AG20443 (cell line): ENCODE results near the gene KCNMA1.
A peak's percentile ranks its signal among the peaks of the same experiment; 100 is the strongest.

Experiments used
- DNase-seq: peaks from one replicate; pipeline ENCODE4 v3.0.0; 2012; ENCODE audit warnings: low spot score, mixed read lengths

Gene KCNMA1

DNA sequence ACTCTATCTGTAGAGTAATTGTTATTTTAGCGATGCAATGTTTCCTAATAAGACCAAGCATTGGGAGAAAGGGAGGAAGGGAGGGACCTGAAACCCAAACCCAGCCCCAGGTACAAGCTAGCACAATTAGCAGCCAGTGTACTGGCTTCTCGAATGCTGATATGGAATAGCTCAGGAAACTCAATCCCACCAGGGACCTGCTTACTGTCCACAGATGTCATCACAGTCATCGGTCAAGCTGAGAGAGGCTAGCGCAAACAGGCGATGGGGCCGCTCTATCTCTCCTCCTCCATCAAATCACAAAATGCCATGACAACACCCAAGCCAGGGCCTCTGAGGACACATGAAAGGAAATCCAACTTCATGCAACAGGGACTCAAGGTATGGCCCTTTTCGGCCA lies 192.1 kb downstream of the KCNMA1 start:
- DNase-seq = no peak

DNA sequence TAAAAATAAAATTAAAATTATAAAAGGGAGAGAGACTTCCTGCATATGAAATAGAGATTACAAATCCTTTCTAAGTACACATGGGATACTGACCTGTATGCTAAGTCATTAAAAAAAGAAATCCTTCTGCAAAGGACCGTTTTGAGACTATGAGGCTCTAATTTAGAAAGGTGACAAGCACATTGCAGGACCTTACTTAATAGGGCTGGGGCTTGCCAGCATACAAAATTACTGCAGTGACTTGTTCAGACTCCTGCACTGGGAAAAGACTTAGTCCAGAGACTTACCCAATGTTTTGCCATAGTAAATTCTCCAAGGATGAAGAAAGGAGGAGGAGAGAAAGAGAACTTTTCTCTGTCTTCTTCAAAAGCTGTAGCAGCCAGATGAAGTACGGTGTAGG lies 193.6 kb downstream of the KCNMA1 start:
- no peak for DNase-seq

DNA sequence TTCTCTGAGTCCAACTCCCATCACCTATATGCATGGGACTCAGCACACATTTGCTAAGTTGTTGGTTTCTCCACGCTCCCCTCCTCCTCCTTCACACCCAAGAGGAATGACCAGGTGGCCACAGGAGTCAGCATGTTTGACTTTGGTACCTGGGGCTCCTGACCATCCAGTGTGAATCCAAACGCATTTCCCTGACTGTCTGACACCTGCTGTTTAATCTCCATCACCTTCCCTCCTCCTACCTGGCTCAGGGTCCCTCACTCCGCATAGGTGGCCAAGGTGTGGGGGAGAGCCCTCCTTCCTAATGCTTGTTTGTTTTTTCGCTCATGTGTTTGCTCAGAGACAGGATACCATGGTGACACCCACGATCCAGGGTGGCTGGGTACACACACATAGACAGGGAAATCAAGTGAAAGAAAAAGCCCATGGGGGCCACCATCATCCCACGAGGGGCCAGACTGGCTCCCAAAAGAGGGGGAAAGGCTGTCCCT lies 194.9 kb downstream of the KCNMA1 start:
- DNase-seq = no peak

DNA sequence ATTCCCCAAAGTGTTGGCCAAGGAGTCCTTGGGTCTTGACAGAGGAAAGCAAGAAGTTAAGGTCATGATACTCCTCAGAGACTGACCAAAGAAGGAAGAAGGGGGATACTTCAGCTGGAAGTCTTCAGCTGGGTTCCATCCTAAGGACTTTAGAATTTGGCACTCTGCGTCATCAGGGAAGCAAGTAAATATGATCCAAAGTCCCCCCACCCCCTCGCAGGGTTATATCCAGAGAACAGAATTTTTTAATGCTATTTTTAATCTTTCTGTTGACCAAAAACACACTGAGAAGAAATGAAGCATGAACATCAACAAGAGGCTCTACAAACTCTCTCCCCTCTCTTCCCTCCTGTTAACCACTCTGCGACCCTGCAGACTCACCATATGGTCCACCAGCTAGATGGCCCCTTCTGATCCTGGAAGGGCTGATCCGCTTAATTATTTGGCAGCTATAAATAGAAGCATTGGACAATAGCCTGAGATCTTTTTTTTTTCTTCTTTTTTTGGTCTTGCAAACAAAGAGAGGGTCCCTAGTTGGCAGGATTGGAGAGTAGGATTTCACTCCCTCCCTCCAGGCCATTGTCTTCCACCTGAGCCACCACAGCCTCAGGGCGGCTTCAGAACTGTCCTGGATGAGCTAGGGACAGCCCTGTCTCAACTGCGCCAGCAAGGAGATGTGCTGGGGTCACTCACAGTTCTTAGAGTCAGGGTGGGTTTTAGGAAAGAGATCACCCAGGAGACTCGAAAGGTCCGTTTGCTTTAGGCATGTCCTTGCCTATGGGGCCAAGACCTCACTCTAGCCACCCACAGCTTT lies 196.0 kb downstream of the KCNMA1 start:
- no peak for DNase-seq

DNA sequence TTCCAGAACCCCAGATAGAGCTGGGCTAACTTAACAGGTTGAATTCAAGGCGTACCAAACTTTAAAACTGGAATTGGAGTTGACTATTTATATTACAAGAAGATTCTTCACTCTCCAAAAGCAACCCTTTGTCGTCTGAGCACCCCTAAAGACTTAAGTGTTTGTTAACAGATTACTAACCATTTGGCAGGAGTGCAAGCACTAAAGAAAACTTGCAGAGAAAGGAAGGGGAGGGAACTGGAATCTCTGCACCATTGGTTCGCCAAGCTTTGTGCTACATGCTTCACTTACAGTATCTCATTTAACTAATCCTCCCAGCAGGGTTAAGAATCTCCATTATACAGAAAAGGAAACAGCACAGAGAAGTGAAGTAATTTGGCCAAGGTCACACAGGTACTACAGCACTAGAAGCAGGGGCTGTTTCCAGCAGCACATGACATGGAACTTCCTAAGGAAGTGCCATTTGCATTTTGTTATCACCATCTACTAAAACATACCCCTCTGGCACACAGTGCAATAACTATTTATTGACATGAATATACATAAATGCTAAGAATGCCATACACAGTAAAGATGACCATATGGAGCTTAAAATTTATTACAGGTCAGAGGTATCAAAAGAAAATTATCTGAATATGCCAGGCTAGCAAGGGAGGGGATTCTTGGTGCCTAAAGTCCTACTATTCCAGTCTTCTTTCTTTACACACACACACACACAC lies 201.2 kb downstream of the KCNMA1 start:
- no peak for DNase-seq

DNA sequence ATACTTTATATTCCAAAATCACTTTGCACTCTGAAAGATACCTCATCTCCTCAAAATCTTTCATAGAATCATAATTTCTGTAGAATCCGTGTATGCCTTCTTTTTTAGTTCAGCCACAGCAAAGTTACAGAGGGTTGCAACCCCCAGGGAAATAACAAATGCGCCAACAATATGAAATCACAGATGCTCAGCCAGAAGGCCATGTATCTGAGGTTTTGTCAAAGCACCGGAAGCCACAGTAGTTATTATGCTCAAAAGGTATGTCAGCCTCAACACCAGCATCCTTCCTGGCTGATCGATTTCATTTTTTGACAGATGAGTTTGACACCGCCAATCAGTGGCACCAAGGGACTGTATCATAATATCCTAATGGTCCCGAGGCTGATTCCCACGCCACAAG lies 204.1 kb downstream of the KCNMA1 start:
- no peak for DNase-seq

DNA sequence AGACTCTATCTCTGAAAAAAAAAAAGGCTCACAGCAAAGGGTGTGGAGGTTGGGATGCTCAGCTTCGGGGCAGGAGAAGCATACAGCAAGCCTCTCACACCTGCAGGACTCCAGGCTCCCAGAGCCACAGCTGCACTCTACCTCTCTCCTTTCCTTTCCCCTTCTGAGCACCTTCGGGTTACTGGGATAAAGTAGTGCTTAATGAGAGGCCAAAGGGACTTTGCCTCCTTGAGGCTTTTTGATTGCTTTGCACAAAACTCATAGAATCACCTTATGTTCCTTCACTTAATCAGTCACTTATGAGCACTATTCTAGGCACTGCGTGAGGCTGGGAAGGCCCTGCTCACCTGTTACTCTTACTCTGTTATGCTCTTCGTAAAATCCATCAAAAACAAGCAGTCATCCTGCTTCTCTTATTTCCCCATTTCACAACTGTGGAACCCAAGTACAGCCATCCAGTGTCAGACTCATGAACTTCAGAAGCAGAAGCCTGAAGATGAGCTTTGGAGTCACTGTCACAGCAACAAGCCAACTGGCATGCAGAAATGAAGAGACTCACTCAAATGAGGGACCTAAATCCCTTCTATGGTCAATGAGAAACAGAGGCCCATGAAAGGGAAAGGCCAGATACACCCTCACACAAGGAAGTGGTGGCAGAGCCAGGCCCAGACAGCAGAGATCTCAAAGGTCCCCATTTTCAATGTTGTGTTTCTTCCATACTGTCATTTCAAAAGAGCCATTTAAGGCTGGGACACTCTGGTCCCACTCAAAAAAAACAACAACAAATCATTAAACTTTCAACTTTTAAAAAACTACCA lies 205.4 kb downstream of the KCNMA1 start:
- DNase-seq = no peak

DNA sequence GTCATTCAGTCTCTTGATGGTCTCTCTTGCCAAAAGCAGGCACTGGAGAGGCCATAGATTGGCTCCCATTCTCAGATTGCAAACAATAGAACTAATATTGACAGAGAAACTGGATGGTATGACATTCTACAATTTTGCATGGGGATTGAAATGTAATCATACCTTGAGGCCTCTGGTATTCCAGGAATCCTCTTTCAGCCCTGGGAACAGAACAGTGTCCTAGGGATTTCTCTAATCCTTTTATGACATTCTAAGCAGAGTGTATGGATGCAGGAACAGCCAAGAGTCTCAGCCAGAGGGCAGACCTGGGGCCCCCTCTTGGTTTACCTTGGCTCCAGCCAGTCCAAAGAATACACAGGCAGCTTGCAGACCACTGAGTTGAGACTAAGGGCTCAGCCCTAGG lies 206.4 kb downstream of the KCNMA1 start:
- no peak for DNase-seq

DNA sequence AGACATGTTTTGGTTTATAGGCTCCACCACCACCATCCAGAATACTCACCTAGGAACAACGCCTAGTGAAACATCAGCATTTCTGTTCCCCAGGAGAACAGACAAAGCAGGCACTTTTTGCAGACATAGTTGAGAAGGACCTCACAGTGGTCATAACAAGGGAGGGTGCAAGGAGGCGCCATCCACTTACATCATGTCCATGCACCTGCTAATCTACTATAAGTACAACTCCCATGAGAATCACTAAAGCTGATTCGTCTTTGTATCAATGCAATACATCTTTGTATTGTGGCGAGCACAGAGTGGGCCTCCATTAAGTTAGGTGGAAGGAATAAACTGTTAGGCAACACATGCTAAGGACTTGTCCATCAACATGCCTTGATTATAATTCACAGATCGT lies 207.1 kb downstream of the KCNMA1 start:
- DNase-seq = no peak

DNA sequence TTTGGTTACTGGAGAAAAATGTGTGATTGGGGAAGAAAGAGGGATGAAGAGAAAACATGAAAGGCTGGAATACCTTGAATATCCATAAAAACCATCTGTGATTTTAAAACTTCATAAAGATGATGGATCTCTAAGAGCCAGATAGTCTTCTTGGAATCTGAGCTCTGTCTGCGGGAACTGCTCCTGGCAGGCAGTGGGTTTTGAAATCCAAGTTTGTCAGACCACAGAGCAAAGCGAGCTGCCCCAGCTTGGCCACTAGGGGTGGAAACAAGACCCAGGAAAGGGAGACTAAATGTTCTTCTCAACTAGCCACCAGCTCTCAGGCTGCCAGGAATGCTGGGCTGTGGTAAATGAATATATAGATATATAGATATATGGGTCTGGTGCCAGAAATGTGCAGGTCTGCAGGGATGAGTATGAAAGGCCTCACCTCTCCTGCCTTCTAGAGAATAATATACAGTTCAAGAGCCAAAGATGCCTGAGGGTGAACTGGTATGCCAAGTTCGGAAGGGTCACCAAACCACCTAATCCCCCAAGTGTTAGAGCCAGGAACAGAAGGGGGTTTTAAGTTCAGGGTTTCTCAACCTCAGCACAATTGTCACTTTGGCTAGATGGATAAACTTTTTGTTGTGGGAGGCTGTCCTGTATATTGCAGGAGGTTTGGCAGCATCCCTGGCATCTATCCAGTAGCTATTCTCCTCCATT lies 208.8 kb downstream of the KCNMA1 start:
- DNase-seq = peak; percentile 75

DNA sequence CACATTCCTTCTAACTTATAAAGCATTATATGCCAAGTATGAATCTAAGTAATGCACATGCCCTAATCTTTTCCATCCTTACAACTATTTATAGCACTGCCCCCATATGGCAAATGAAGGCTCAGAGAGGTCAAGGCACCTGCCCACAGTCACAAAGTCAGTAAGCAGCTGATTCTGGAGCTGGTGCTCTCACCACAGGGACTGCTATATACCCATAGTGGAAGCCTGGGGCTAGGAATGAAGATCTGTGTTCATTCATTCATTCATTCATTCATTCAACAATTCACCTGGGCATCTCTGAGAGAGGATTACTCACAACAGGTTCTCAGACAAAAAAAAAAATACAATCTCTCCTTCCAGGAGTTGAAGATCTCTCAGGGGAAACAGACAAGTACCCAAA lies 213.4 kb downstream of the KCNMA1 start:
- no peak for DNase-seq

DNA sequence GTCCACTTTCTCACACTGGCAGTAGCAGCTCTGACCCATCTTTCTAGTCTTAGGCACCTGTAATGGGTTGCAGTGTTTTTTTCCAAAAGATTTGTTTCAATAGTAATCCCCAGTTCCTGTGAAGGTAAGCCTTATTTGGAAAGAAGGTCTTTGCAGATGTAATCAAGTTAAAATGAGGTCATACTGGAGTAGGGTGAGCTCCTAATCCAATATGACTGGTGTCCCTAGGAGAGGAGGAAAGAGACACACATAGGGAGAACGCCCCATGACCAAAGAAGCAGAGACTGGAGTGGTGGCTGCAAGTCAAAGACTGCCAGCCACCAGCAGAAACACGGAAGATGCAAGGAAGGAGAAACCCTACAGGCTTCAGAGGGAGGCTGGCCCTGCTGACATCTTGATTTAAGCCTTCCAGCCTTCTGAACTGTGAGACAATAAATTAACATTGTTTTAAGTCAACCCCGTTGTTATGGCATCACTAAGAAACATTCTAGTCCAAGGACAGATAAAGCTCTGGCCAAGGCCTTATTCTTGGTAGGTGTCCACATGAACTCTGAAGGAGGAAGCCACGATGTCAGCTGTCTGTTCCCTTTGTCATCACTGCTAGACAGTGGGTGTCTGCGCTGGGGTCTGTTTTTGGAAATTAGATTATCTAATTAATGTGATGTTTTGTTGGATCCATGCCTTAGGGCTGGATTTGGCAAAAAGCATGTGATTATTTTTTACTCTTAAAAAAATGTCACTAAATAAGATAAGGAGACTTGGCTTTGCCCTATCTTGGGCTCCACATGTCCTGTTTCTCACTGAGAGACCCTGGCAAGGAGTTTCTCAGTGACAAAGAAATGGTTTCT lies 214.9 kb downstream of the KCNMA1 start:
- no peak for DNase-seq

DNA sequence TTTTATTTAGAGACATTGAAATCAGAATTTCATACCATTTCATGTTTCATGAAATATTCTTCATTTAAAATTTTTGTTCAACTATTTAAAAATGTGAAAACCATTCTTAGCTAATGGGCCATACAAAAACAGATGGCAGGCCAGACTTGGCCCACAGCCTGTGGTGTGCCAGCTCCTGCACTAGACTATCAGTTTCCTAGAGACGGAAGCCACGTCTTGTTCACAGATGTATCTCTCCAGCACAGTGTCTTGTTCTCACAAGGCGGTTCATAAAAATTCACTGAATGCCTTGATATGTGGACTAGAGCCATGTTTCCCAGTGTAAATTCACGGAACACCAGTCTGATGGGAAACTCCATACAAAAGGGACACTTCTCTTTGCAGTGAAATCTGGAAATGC lies 216.0 kb downstream of the KCNMA1 start:
- no peak for DNase-seq

DNA sequence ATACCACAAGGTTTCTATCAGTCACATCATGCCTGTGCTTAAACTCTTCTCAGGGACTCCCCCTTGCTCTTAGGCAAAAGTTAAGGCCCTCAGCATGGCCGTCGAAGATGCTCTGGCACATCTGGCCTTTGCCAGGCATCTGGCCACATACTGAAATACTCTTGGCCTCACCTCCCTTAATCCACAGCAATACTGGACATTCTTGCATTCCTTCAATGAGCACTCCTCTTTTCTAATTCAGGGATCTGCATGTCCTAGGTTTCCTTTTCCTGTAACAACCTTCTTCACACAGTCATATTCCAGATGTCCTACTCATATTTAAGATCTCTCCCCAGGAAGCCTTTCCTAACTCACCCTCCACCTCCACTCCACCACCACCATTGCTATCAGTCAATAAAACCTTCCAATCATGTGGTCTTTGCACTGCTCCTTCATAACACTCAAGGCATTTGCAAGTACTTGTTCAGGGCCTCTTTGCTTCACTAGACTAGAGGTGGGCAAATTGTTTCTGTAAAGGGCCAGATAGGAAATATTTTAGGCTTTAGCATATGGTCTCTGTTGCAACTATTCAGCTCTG lies 216.6 kb downstream of the KCNMA1 start:
- no peak for DNase-seq

DNA sequence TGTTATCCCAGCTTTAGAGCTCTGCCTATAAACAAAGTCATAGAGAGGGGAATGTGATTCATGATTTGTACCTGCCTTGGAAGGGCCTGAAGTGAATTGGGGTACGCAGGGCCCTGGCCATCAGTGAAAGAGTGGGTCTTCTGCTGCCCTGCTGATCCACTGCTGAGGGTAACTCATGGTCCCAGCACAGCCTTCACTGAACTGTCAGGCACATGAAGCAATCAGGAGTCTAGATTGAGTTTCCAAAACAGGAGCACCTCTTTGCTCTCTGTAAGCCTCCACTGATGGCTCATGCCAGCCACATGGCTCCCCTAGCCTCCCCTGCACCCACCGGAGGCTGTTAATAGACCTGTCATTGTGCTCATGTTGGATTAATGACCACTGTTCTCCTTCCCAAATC lies 217.6 kb downstream of the KCNMA1 start:
- no peak for DNase-seq

DNA sequence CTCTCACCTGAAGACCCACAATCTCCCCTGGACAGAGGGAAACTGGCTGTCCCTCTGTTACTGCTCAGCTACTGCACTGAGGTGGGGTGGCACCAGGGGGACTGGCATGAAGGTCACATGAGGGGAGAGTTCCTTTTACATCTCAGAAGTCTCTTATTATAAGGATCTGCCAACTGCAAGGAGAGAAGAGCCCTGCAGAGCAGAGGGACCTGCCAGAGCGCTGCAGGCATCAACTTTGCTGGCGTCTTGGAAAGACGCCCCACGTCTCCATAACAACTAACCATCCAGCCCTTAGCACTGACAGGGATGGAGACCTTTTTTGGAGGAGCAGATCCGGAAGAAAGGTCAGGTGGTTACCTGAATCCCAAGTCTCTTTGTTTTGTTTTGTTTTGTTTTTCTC lies 218.6 kb downstream of the KCNMA1 start:
- no peak for DNase-seq

DNA sequence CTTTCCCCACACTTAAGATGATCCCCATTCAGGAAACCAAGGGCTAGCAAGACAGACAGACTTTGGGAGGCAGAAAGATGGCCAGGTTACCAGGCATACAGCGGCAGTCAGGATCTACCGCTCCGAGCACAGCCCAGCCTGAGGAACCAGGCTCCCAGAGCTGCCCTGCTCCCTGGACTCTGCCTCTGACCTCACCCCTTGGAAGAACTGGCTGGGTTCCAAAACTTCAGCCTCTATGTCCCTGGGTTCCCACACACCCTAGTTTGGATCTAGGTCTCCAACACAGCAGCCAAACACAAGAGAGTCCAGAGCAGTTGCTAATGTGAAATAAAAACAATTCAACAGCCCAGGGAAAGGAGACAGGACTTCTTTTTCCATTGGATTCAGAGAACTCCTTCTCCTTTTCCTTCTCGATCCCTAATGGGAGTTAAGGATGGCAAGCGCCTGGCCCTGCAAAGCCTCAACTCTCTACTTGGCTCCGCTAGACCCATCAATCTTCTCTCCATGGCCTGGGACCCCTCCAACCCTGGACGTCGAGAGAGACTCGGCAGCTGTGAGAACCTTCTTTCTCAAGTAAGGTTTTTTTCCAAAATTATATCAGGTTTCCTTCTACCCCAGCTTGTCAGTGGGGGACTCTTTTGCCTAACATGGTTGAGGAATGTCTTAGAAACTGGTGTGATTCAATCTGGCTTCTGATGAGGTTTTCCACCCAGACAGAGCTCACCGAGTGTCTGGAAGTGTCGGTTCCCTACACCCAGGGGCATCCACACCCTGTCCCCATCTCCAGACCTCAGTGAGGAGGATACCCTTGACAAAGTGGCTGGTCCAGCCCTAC lies 219.6 kb downstream of the KCNMA1 start:
- DNase-seq = no peak

DNA sequence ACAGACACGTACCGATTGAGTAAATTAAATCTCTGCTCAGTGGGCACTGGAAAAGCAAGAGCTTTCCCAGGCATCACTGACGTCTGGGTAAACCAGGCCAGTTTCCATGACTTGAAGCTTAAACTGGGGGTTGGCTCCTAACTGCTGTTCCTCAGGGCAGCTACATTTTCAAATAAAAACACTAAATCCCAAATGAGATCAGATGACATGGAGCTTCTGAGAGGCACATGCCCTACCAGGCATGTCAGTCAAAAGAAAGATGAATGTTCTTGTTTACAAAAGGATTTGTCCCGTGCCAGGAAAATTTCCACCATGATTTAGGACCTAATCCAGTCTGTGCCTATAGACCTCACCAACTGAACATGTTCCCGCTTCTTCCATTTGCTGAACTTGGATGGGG lies 220.2 kb downstream of the KCNMA1 start:
- no peak for DNase-seq

DNA sequence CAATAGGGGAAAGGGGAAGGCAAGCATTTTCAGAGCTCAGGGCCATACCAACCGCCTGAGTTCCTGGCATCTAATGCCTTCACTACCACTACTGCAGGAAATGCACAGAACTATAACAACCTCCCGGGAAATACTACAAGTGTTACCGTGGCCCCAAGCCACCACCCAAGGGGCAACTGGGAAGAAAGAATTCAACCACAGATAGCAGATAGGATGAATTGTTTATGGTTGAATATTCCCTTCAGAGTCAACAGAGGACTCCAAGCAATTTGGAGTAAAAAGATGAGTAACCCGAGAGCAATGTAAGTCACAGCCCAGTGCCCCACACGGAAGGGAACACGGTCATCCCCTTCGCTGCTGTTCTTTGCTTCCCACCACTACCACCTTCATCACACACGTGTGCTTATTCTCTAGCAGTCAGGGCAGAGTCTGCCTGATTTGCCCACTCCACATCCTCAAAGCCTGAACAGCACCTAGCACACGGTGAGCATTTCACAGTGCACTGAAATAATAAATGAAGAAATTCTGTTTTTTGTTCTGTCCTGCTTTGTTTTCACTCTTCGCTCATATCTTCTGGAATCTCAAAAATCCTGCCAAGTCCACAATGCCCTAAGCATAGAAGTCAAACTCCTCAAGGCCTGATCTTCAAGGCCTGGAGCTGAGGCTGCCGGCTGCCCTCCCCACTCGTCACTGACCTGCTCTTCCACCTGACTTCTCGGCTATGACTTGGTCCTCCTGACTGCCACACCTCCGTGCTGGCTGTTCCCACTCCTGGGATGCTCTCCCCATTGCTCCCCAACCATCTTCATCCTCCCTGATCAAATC lies 221.1 kb downstream of the KCNMA1 start:
- peak; percentile 91 for DNase-seq
